HG02870 (cell line): Measurements from ENCODE around the gene TAF1C.
A peak's percentile ranks its signal among the peaks of the same experiment; 100 is the strongest.

Source experiments
- ATAC-seq: cut with Tn5 transposase; IDR thresholded peaks from one replicate; pipeline ENCODE4 v1.9.1; 2021; ENCODE audit warnings: mild to moderate bottlenecking, moderate library complexity; ENCODE audit not compliant: unreplicated experiment

TAF1C gene

DNA sequence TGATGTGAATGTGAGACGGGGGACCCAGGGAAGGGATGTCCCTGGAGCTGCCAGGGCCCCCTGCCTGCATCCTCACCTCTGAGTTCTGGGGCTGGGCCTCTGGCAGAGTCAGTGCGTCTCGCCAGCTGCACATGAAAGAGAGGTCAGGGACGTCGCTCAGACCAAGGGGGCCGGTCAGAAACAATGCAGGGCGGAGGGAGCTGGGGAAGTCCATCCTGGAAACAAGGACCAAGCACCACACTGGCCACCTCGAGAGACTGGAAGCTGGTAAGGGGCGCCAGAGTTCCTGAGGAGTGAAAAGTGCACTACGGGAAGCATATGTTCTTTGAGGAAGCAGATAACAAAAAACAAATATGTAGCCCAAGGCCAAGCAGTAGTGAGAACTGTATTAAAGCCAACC, 2.1 kb downstream of the TAF1C start:
- no peak for ATAC-seq

DNA sequence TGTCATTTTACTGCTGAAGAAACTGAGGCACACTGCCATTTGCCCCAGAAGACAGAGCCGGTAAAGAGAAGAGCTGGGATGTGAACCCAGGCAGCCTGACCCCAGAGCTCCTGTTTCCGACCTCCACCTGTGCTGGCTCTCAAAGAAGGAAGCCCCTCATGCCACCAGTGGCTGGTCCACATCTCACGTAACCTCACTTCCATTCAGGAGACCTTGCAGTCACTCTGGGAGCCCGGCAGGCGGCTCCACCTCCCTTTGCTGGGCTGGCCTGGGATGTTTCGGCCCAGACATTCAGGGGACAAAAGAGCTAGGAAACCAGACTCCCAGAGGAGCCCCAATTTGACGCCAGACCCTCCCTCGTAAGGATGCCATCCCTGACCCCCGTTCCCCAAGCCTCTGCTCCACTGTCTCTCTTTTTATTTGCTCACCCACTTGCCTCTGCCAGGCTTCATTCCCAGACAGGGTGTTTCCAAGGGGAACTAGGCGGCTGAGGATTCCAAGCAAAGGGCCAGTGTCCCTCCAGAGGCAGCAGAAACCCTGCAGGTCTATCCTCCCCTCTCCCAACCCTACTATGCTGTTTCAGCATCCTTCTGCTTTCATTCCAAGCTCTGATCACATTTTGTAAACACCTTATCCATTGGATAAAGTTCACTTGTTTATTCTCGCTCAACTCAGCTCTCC, 2.8 kb downstream of the TAF1C start:
- no peak for ATAC-seq

GRCh38 chr16:84183572-84183875, 3.3 kb downstream of the TAF1C start:
- no peak for ATAC-seq

- ATAC-seq = no peak
These were observed 3.9 kb downstream of the TAF1C start for GRCh38 chr16:84182680-84183571.

DNA sequence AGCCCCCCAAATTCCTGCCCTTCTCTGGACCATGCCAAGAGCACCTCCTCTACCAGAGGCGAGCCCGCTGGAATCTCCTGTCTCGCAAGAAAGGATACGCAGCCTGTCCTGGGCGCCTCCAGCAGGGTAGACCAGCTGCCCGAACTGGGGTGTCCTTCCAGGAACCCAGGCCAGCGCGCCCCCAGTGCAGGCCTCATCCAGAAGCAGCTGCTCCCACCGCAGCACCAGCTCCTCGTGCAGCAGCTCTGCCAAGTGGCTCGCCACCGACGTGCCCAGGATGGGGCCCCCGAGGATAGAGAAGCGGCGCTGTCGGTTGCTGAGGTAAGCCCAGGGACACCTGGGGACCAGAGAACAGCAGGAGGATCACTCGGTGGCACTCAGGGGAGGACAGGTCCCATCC, 4.8 kb downstream of the TAF1C start:
- ATAC-seq = no peak

DNA sequence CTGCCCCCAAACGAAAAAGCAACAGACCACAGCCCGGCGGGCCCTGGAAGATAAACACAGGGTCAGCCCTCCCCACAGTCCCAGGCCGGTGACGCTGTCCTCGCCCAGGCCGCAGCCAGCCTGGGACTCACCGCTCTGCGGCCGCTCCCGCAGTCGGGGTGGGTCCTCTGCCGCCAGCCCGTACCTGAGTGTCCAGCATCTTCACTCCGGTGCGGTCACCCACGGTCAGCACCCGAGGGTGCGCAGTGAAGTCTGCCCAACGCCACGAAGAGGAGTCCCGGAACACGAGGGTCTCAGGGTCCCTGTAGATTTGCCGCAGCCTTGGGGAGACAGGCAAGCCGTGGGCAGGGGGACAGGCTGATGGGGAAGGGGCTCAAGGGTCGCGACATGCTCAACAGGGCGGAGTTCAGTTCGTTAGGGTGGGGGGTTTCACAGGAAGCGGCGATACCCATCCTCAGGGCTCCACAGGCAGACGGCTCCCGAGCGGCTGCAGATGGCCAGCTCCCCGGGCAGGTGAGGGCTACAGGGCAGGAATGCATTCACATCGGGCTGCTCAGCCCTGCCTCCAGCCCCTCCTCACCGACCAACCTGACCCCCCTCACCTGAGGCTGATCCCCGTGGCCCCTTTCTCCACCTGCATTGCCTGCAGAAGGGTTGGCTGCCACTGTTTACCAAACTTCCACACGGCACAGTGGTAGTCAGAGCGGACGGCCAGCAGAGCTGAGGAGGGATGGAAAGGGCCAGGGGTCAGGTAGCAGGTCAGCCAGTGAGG, 5.5 kb downstream of the TAF1C start:
- no peak for ATAC-seq

DNA sequence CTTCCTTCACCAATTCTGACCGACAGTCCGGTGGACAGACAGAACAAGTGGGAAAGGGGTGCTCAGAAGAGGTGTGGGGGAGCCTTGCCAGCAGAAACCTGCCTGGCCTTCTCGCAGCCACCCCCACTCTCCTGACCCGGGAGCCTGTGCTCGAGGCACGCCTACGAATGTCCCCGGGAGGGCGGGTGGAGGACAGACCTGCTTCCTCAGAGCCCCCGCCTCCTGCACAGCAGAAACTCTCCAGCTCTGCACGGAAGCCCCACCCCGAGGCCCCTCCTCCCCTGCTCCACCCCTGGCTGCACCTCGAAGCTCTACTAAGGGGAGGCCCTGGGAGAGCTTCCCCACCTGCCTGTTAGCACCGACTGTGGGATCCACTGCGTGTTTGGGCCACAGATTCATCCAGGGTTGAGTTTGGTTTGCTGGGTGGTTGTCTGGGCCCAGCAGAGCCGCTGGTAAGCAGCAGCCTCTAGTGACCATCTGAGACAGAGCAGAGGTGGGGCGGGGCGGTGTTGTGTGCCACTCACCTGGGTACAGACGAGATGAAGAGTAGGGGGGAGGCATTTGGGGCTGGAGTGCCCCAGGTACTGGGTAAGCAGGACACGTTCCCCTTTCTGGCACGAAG, 6.2 kb downstream of the TAF1C start:
- ATAC-seq = no peak

DNA sequence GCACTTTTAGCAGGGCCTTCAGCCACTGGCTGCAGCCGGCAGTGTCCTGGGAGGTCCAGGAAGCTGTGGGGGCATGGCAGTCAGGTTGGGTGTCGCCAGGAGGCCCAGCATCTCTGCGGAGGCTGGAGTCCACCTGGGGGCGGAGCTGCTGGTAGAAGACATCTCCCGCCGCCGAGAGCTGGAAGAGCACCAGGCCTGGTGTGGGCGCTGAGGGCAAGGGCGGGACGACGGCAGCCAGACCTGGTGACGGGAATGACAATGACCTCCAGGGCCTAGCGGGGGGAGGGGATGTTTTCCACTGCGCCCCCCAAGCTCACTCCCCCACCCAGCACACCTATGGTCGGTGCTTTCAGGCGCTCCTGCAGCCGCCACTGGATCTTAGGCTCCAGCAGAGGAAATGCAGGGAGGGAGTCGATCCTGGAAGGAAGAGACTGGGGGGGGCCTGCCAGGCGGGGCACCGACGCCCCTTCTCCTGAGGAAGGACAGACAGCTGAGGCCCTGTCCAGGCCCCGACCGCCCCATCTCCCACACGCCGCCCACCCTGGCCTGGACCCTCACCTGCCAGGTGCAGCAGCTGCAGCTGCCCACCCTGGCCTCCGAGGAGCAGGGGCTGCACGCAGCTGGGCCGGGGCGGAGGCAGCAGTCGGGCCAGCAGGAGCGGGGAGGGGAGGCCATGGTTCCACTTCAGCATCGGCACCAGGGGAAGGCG, 7.1 kb downstream of the TAF1C start:
- ATAC-seq = no peak

DNA sequence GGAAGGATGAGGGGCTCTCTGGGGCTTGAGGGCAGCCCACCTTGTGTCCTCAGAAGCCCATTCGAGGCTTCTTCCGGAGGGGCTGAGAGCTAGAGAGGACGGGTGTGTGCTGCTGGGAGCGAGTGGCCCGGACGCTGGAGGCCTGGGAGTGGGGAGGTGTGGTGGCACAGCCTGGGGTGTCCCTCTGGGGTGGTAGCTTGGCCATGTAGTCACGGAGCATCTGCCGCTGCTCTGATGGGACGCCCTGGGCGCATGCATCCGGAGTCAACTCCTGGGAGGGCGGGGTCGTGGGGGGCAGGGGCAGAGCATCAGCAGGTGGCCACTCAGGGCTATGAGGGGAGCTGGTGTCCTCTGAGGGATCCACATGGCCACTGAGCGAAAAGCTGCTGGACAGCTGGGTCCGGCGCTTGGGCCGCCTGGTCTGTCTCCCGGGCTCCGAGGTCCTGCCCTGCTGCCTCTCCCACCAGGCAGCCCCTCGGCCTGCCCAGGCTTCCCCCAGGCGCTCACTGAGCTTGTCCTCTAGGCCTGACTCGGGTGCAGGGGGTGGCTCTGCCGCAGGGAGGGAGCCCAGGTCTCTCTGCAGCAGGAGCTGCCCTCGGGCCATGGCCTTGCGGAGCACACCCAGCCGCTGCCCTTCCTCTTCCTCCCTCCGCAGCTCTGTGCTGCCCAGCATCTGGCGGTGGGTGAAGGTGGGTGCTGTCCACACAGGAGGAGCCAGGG, 7.8 kb downstream of the TAF1C start:
- ATAC-seq = no peak

DNA sequence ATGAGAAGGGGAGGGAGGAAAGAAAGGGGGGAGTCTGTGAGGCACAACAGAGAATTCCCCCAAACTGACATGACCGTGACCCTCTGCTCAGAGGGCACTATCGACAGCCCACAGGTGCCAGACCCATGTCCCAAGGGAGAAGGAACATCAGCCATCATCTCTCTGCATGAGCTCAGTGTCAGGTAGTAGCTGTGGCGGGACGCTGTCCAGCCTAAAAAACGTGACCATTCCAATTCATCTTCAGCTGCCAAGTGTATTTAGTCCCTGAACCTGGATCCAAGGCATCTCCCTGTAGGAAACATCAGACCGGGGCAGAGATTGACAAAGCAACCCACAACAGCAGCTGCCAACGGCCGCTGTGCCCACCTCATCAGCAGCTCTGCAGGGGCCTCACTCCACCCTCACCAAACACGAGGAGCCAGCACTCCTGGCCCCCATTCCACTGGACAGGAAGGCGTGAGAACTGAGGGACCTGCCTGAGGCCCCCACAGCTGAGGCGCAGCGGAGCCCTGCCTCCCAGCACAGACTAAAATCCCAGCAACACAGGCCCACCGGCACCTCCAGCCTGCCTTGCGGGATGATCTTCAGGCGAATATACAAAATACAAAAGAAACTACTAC, 8.6 kb downstream of the TAF1C start:
- no peak for ATAC-seq

DNA sequence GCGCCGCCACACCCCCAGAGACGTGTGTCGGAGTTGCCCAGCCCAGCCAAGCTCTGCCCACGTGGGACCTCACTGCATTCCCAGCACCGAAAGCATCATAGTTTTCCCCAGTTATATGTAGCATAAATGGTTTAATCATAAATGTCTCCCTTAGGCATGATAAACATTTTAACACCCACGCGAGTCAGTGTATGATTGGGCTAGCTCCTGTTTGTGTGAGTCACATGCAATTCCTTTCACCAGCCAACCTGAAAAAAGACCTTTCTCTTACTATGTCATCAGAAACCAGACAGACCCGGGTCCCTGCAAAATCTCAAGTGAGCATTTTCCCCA, 9.2 kb downstream of the TAF1C start:
- no peak for ATAC-seq

- no peak for ATAC-seq
These were observed 10.4 kb downstream of the TAF1C start for GRCh38 chr16:84176192-84177053.

DNA sequence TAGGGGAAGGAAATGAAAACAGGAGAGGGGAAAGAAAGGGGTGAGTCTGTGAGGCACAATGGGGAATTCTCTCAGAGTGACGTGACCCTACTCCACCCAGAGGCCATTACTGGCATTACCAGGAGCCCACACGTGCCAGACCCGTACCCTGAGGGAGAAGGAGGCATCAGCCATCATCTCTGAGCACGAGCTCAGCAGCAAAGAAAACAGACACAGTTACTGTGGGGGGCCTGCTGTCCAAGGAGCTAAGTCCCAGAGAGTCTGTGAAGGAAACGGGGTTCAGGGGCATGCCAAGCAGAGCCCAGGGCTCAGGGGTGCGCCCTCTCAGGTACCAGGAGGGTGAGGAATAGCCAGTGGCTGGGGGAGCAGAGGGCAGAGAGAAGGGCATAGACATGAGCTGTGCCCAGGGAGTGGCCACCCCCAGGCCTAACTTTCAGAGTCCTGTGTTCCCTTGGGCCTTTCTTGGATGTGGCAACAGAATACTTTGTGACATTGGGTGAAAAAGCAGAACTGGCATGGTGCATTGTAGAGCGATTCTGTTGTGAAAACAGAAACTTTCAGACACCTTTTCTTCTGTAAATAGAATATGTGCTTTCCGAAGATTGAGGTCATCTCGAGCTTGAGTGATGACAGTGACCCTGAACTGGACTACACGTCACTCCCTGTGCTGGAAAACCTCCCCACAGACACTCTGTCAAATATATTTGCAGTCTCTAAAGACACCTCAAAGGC, 11.3 kb downstream of the TAF1C start:
- peak; percentile 74 for ATAC-seq

- no peak for ATAC-seq
These were observed 12.5 kb downstream of the TAF1C start for GRCh38 chr16:84174396-84174795.

DNA sequence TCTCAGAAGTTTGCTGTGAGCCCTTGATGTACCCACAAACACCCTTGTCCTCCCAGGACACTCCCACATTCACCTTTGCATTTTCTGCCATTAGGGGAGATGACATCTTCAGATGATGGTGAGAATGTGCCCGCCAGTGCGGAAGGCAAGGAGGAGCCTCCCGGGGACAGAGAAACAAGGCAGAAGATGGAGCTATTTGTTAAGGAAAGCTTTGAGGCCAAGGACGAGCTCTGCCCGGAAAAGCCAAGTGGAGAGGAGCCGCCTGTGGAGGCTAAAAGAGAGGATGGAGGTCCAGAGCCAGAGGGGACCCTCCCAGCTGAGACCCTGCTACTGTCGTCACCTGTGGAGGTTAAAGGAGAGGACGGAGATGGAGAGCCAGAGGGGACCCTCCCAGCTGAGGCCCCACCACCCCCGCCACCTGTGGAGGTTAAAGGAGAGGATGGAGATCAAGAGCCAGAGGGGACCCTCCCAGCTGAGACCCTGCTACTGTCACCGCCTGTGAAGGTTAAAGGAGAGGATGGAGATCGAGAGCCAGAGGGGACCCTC, 17.0 kb downstream of the TAF1C start:
- ATAC-seq = no peak

- ATAC-seq = no peak
These were observed 19.8 kb downstream of the TAF1C start for GRCh38 chr16:84166796-84167695.

- ATAC-seq = no peak
These were observed 21.1 kb downstream of the TAF1C start for GRCh38 chr16:84165746-84166145.
